Activated CD8-positive, alpha-beta memory T cell treated with anti-CD3 and anti-CD28 coated beads, Interleukin-2, amount 50 U/mL, for 1 hour (primary cell): ENCODE measurements around the gene EVX1.

Source experiments
- DNase-seq: peaks from one replicate; pipeline ENCODE4 v3.0.0-alpha.2; 2020; ENCODE audit errors: extremely low read depth

EVX1 gene

DNA sequence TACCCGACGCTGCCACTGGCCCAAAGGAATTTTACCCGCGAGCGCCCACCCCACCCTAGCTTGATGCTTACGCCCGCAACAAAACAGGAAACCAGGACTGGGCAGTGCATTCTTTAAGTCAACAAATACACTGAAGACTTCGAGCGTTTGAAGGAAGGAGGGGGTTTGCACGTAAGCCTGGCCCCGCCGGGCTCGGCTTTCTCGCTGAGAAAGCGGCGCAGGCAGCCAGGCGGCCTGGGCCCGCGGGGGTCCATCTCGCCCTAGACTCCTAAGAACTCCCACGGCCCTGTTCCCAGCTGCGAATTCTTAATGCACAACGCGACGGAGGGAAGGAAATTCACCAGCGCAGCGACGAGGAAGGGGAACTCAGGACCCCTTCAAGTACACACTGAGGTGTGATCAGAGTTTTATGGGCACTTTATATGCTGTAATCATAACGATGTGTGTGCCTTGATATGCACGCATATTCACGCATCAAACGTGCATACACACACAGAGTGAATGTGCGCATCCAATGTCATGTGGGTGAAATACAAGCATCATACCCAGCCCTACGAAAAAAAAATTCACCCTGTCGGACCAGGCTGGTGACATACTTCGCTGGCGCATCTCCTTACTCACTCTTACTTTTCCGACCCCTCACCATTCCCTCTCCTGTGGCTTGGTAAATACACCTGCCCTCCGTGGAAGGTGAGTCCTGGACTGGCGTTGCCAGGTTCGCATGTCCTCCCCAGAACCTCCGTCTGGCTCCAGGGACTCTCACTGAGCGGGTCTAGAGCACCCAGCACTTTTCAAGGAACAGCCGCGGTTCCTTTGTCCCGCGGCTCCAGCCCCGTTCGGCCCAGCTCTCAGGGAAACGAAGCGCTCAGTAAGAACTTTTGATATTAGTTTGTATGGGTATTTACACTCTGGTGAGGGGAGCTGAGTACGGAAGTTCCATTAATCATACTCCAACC, 37.0 kb upstream of the EVX1 start:
- DNase-seq, result no peak

DNA sequence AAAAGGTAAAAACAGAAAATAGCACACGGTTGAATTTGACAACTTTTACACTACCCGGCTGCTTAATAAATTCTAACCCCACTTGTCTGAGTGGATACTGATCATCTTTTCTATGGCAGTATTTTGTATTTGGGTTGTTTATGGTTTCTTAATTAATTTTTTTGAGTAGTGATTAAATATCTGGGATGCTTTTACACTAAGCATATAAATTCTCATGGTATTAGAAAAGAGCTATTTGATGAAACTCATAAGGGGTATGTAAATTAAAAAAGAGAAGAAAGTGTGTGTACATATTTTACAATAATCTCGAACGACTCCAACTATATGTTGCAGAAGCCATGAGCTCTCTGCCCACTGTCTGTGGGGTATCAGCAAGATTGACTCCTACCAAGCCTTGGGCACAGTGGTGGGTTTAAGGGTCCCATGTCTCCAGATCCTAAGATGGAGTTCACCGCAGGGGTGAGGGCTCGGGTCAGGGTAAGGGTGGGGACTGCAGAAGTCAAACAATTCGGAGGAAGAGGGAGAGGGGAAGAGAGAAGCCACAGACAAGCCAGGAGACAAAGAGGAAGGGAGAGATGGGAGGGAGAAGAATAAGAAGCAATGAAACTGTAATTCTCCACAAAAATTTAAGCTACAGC, 35.1 kb upstream of the EVX1 start:
- no peak for DNase-seq

DNA sequence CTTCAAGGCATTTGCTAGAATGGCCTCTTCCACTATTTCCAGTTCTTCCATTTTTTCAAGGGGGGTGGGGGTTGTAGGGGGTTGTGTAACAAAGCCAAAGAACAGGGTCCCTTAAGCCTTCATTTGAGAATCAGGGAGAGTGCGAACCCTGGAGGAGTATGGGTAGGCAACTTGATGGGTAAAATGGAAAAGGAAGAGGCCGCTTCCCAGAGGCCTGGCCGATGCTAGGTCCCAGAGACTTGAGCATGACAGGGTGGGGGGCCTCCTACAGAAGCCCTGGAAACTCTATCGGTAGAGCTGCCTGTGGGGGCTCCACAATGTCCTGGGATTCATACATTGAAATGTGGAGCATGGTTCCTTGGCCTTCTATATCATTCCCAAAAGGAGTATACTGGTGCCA, 33.6 kb upstream of the EVX1 start:
- DNase-seq, result no peak

DNA sequence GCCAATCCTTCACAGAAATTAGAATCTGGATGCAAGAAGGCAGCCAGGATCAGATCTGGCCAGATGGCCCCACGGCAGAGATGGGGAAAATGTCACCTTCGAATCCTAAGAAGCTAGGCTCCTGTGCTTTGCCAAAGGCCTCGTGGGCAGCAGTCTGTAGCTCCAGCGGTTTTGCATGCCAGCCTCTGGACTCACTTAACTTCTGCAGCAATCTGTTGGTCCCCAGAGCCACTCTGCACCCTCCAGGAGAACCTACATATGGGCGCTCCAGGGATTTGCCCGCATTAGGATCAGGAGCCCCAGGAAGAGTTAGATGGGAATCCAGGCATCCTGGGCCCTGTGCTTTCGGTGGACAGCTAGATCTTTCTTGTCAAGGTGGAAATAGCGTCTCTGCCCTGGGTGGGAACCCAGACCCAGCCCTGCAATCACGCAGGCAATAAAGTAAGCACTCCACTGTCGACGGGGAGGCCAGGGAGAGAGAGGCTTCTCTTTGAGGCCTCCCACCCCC, 32.6 kb upstream of the EVX1 start:
- no peak for DNase-seq

DNA sequence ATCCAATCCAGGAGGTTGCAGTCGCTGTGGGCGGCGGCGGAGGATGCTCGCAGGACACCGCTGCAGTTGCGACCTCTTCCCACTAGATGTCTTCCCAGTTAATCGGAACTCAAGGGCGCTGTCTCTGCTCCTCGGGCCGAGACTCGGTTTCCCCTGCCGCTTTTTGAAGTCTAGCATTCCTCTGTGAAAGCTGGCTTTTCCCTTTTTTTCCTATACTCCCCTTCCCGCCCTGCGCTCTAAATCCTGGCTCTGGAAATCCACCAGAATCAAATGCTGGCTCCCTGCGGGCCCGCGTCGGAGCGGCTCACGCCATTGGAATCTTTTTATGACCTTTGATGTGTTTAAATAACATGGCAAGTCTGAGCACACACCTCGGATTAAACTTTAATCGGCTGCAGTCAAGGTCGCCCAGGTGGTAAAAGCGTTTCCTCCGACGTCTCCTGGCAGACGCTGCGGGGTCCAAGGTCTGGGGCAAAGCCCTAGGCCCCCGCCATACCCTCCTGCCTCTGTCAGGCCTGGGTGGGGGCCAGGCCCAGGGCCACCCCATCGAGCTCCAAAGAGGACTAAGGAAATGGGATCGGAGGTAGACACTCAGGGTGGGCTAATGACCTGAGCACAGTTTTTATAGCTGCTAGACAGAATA, 32.0 kb upstream of the EVX1 start:
- no peak for DNase-seq

DNA sequence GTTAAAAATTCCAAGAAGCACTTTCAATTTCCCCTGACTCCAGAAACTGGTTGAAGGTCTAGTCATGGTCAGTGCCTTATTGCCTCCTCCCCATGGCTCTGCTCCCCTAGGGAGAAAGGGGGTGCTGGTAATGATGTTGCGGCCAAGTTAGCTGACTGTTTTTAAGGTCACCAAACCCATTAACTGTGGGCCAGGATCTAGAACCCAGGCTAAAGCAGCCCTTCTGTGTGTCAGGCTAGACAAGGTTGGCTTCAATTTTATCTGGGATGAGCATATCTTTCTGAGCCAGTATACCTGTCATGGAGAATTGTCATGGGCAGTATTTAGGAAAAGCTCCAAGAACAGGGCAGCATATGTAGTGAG, 31.5 kb upstream of the EVX1 start:
- DNase-seq, result no peak

DNA sequence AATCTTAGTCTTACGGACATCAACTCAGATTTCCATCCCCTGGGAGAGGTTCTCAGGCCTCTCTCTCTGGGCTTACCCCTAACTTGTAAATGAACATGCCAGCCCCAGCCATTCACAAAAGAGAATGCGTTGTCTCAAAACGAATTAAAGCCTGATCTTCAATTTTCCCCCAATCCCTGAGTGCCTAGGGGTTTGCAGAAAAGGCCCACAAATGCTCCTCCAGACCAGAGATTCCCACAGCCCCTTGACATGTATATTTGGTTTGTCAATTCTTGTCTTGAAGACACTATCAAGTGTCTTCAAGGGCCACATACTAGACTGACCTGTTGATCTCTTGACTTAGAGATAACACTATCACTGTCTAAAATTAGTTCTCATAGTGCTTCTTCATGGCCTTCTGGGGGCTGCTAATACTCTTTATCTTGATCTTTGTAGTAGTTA, 30.8 kb upstream of the EVX1 start:
- DNase-seq, result no peak

DNA sequence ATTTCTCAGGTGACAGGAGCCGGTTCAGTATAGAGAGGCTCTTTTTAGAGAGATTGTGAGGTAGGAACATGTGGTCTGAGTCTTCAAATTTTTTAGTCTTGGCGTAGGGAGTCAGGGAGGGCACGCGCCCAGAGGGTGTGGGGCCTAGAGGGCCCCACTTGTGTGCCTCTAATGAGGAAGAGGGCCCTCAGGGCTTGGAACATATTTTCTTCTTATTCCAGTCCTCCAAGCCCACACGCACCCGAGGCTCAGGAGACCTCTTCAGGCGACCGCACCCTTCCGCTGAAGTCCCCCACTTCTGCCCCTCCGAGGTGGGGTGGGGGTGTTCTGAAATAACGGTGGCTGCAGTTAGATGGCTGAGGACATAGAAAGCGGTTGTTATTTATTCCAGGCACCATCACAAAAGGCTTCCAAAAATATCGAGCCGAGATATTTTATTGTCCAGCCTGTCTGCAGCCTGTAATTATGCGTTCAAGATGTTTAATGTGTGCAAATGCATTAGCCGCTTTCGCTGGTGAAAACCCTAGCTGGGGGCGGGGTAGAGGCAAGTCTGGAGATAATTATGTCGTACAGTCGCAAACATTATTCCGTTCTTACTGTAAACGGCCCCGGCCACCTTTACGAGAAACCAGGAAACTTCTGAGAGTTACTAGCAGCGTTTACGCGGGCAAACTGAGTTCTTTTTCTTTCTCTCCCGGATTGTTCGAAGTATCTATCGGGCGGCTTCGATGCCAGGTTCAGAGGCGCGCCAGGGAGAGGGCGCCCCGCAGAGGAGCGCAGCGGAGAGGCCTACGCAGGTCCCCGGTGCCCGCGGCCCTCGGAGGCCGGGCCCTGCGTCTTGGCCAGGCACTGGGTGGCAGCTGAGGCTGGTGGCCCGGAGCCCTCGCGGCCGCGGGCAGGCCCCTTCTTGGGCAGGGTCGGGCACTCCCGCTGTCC, 29.8 kb upstream of the EVX1 start:
- no peak for DNase-seq

DNA sequence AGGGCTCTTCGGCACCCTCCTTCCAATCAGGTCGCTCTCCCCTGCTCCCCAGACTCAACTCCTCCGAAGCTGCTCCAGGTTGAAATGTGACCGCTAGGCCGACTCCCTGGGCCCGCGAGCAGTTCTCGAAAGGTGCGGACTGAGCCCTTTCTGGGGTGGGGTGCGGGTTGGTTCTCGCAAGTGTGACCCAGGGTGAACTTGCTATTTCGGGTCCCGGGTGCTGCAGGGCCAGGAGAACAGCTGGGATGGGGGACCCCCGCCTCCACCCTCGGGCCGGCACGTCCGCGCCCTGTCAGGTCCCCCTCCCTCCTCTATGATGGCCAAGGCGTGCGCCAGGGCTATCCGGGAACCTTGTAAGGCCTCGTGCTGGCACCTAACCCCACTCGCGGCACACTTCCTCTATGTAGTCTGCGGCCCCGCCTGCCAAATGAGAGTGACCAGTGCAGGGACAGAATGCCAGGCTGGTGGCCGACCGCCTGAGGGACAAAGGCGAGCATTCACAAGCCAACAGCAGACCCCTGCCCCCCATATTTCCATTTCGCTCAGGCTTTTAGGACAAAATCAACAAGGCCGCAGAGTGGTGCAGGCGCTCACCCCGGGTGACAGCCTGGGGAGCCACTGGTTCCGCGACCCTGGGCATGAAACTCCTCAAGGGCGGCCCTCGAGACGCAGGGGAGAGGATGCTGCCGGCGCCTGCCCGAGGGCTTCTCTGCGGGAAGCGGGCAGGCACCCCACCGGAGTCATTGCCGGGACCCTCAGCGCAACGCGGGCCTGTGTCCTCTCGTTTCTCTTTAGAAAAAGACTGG, 29.0 kb upstream of the EVX1 start:
- no peak for DNase-seq

DNA sequence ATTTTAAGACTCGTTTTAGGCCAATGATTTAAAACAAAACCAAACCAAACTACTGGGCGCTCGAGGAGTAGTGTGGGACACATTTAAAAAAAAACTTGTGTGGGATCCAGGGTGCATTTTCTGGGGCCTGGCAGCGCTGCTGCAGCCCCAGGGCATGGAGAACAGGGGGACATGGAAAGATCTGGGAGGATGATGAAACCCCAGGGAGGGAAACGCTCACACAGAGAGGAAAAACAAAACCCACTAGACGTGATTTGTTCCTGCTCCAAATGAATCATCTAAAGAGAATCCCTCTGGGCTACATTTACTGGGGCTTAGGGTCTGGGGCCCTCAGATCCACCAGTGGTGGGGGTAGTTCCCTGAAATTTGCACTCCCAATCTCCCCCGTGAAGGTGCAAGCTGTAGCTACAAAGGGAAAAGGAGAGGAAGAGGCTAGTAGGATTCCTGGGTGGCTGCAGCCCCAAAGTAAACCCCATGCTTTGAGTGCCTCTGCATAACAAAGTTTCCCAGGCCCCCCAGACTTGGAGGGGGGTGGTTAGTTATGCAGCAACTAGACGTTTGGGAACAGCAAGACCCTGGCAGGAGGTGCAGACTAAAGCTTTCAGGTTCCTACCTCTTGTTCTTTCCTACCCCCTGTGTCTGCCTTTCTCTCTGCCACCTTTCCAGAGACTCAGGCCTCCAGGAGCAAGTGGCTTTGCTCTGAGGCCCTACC, 28.2 kb upstream of the EVX1 start:
- DNase-seq, result no peak

DNA sequence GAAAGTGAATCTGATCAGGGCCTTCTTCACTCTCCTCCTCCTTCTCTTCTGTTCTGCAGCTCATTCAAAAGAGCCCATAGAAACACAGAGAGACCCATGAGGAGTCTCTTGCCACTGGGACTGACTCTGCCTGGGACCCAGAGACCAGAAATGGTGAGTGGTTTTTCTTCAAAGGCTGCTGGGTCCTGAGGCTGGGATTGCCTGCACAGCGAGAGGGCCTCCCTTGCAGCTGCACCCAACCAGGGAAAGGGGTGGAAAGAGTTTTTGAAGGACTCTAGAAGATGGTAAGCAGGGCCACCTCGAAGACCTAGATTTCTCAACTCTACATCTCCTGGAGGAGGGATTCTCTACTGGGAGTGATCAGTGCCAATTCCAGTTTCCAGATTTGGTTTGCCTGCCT, 27.2 kb upstream of the EVX1 start:
- DNase-seq, result no peak

DNA sequence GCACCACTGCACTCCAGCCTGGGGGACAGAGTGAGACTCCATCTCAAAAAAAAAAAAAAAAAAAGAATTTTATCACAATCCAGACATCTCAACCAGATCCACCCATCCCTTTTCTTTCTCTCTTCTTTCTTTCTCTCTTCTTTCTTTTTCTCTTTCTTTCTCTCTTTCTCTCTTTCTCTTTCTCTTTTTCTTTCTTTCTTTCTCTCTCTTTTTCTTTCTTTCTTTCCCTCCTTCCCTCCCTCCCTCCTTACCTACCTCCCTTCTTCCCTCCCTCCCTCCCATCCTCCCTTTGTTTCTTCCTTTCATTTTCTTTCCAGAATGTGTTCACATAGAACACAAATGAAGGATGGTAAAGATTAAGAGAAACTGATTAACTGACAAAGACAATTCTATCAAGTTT, 24.7 kb upstream of the EVX1 start:
- DNase-seq, result no peak

DNA sequence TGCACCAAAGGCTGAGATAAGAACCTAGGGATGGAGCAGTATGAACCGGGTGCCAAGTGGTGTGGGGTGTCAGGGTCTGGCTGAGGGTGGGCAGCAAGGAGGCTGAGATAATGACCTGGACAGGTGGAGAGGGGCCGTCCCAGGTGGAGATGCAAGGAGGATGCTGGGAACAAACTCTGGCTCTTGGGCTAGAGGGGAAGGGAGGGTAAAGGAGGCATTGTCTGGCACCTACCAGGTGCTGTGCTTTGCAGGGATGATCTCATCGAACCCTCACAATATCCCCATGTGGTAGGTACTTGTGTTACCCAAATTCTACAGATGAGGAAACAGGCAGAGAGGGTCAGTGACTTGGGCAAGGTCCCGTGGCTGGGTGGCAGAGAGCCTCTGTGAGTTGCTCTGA, 22.8 kb upstream of the EVX1 start:
- DNase-seq, result no peak

DNA sequence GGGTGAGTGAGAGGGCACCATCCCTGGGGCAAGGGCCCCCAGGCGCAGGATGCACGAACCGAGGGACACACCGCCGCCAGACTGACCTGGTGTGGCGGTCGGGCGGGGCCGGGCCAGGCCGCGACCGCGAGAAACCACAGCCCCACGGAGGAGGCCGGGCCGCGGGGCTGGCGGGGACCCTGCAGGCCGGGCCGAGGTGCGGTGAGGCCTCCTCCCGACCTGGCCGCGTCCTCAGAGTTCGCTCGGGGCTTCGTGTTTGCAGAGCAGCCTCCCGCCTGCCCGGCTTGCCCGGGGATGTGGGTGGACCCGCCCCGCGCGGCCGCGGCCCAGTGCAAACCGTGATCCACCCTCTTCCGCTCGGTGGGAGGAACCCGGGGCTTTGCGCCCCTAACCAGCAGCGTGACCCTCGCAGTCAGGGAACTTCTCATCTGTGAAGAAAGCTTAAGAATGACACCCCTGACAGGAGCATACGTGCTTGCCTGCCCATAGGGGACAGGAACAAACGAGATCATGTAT, 22.1 kb upstream of the EVX1 start:
- DNase-seq, result no peak

DNA sequence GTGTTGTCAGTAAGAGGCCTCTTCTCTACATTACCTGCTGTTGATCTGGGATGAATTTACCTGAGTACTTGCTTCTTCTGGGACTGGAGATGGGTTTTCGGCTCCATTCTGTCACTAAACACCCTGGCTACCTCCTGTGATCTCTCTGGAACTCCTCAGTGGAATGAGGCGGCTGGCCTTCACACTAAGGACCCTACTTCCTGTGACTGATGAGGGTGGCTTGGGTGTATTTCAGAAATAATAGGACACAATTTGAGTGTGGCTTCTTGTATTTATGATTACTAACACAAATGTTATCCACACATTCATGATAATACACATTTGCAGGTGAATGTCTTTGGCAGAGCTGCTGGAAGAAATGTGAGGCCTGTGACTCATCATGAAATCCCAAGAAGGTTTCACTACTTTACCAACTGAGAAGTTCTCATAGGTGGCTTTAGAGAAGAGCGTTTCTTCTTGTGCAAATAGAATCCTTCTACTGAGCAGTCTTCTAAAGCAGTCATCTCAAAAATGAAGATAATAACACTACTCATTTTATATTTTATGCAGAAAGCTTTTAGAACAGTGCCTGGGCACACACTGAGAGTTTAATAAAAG, 21.3 kb upstream of the EVX1 start:
- no peak for DNase-seq

DNA sequence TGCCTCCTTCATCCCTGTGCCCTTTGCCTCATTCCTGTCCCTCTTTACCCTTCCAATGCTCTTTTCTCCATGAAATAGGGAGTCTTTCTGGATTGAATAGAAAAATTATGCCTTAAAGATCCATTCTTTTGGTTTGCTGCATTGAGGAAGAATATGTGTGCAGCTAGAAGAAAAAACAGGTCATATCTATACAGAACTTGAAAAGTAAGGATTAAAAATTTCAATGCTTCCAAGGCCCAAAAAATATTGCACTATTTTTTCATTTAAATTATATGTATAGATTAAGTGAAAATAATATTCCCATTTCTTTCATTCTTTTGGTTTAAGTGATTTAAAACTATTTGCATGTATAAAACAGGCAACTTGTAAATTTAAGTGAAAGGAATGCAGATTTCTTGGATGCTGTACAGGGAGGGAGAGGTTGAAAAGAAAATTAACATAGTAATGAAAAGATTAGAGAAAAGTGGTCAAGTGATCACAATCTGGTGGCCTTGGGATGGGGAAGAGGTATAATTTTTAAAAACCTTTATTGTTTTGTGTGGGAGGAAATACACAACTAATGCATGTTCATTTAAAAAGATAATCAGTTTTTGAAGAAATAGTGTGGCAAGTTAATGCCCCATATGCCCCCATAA, 18.5 kb upstream of the EVX1 start:
- no peak for DNase-seq

DNA sequence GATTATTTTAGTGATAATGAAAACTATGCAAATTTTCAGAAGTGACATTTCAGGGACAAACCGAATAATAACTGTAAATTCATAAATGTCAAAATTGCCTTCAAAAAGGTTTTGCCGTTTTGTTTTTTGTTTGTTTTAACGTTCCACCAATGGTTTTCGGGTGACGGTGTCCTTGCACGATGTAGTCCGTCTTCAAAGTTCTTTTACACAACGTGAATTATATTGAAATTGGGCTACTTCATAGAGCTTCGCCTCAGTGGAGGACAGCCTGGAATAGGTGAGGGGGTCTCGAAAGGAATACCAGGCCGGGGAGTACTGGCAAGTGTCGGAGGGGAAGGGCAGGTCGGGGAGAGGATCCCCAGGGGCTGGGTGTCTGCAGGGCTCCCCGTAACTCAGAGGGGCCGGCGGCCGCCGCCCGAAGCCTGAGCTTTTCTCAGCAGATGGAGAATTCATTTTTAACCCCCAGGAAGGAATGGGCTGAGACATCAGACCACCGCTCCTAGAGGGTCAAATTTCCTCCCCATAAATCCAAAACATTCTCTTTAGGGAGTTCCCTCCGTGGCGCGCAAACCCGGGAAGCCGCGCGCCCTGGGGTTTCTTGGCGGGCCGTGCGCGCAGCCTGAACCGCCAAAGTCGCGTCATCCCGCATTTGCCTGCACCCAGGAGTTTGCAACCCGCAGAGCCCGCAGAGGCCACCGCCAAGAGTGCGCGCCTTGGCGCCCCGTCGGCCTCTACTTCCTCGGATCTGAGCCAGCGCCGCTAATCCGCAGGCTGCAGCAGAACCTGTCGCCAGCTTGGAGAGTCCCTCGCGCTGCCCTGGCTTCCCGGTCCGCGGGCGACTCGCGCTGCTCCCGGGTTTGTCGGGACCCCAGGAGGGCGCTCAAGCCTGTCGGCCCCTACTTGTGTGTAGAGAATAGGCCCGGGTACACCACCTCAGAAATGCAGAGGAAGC, 17.3 kb upstream of the EVX1 start:
- no peak for DNase-seq

DNA sequence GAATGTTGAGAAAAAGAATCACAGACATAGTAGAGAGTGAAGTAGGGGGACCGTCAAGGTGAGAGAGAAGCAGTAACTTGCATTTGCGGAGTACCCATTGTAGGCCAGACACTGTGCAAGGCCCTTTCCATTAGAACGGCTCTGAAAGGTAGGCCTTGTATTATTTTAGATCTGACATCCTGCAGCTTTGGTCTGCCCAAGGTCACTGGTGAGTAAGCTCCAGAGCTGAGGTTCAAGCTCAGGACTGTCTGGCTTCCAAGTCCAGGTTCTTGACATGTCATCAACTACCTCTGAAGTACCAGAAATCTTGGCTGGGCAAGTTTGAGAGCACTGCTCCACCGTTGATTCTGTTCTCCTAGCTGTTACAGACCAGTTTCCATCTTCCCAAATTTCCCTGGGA, 13.2 kb upstream of the EVX1 start:
- DNase-seq, result no peak
